ENCODE data around the gene GNG7. TPM values are rescaled to one million over a fixed set of nuclear protein-coding genes. Genes with fewer than 3 reads are reported as not detected.

Gene GNG7
- total RNA-seq, 1 donor from 2014 or later: 1.8 TPM

- H3K9me3 Mint-ChIP-seq (ENCODE audit: unreplicated experiment): peaks cover 2% of the 10 kb centered on the region
- Histone ChIP-seq H3K9me3 (ENCODE audit: insufficient read depth, low read depth, low read length) (no peaks in the 10 kb centered on the region), H3K27ac (ENCODE audit: low read depth, low read length) (no peak overlapping the region), H3K79me2 (ENCODE audit: insufficient read depth, low read length) (no peaks in the 10 kb centered on the region), H3K9ac (ENCODE audit: low read length) (no peak overlapping the region), H3K27me3 (ENCODE audit: insufficient read depth, low read length) (peaks cover 5% of the 10 kb centered on the region), H3K4me1 (ENCODE audit: insufficient read depth, low read length) (no peaks in the 10 kb centered on the region), H3K4me3 (ENCODE audit: insufficient read depth, low read depth, low read length) (no peak overlapping the region), H3K36me3 (ENCODE audit: insufficient read depth, low read length) (no peaks in the 10 kb centered on the region), H2AFZ (ENCODE audit: low read depth, low read length) (no peak overlapping the region), H3K4me2 (ENCODE audit: low read length) (no peak overlapping the region), H4K20me1 (ENCODE audit: insufficient read depth, low read length) (no peaks in the 10 kb centered on the region)
- no peak for FAIRE-seq
- H3K27me3 Mint-ChIP-seq (ENCODE audit: low read depth, unreplicated experiment): peaks cover 11% of the 10 kb centered on the region
- H3K4me1 Mint-ChIP-seq (ENCODE audit: low read depth, unreplicated experiment): no peaks in the 10 kb centered on the region
- no peaks in the 10 kb centered on the region for H3K36me3 Mint-ChIP-seq (ENCODE audit: low read depth, unreplicated experiment)
- DNase-seq (ENCODE audit: low read depth): no peak
- H3K27ac Mint-ChIP-seq (ENCODE audit: unreplicated experiment): no peak overlapping the region
- H3K4me3 Mint-ChIP-seq (ENCODE audit: unreplicated experiment): no peak overlapping the region
- TF ChIP-seq EZH2 (IDR thresholded peaks at IDR 0.05; ENCODE audit: insufficient read depth, low read length) (no peak), CTCF (IDR thresholded peaks at IDR 0.05; ENCODE audit: insufficient read depth, low read depth, low read length) (no peak)
These were observed 37.4 kb downstream of the GNG7 start for GRCh38 chr19:2665103-2665502.

- DNase-seq (ENCODE audit: low read depth): no peak
- Histone ChIP-seq H3K4me2 (ENCODE audit: low read length) (no peak overlapping the region), H3K4me1 (ENCODE audit: insufficient read depth, low read length) (no peaks in the 10 kb centered on the region), H4K20me1 (ENCODE audit: insufficient read depth, low read length) (no peaks in the 10 kb centered on the region), H3K9ac (ENCODE audit: low read length) (no peak overlapping the region), H3K36me3 (ENCODE audit: insufficient read depth, low read length) (no peaks in the 10 kb centered on the region), H3K27me3 (ENCODE audit: insufficient read depth, low read length) (peaks cover 5% of the 10 kb centered on the region), H2AFZ (ENCODE audit: low read depth, low read length) (no peak overlapping the region), H3K4me3 (ENCODE audit: insufficient read depth, low read depth, low read length) (no peak overlapping the region), H3K79me2 (ENCODE audit: insufficient read depth, low read length) (no peaks in the 10 kb centered on the region), H3K27ac (ENCODE audit: low read depth, low read length) (no peak overlapping the region), H3K9me3 (ENCODE audit: insufficient read depth, low read depth, low read length) (no peaks in the 10 kb centered on the region)
- H3K4me3 Mint-ChIP-seq (ENCODE audit: unreplicated experiment): no peak overlapping the region
- FAIRE-seq: no peak
- no peaks in the 10 kb centered on the region for H3K36me3 Mint-ChIP-seq (ENCODE audit: low read depth, unreplicated experiment)
- TF ChIP-seq CTCF (IDR thresholded peaks at IDR 0.05; ENCODE audit: insufficient read depth, low read depth, low read length) (no peak), EZH2 (IDR thresholded peaks at IDR 0.05; ENCODE audit: insufficient read depth, low read length) (no peak)
- H3K4me1 Mint-ChIP-seq (ENCODE audit: low read depth, unreplicated experiment): no peaks in the 10 kb centered on the region
- no peak overlapping the region for H3K27ac Mint-ChIP-seq (ENCODE audit: unreplicated experiment)
- peaks cover 14% of the 10 kb centered on the region for H3K27me3 Mint-ChIP-seq (ENCODE audit: low read depth, unreplicated experiment)
- peaks cover 2% of the 10 kb centered on the region for H3K9me3 Mint-ChIP-seq (ENCODE audit: unreplicated experiment)
These were observed 38.4 kb downstream of the GNG7 start for GRCh38 chr19:2663920-2664571.

GRCh38 chr19:2661615-2662014, 40.9 kb downstream of the GNG7 start:
- no peaks in the 10 kb centered on the region for H3K36me3 Mint-ChIP-seq (ENCODE audit: low read depth, unreplicated experiment)
- Histone ChIP-seq H3K36me3 (ENCODE audit: insufficient read depth, low read length) (no peaks in the 10 kb centered on the region), H3K4me2 (ENCODE audit: low read length) (no peak overlapping the region), H3K4me1 (ENCODE audit: insufficient read depth, low read length) (no peaks in the 10 kb centered on the region), H3K4me3 (ENCODE audit: insufficient read depth, low read depth, low read length) (no peak overlapping the region), H3K9me3 (ENCODE audit: insufficient read depth, low read depth, low read length) (no peaks in the 10 kb centered on the region), H4K20me1 (ENCODE audit: insufficient read depth, low read length) (no peaks in the 10 kb centered on the region), H3K9ac (ENCODE audit: low read length) (no peak overlapping the region), H3K27me3 (ENCODE audit: insufficient read depth, low read length) (no peaks in the 10 kb centered on the region), H3K79me2 (ENCODE audit: insufficient read depth, low read length) (no peaks in the 10 kb centered on the region), H2AFZ (ENCODE audit: low read depth, low read length) (no peak overlapping the region), H3K27ac (ENCODE audit: low read depth, low read length) (no peak overlapping the region)
- FAIRE-seq: no peak
- H3K27me3 Mint-ChIP-seq (ENCODE audit: low read depth, unreplicated experiment): peaks cover 18% of the 10 kb centered on the region
- TF ChIP-seq EZH2 (IDR thresholded peaks at IDR 0.05; ENCODE audit: insufficient read depth, low read length) (no peak), CTCF (IDR thresholded peaks at IDR 0.05; ENCODE audit: insufficient read depth, low read depth, low read length) (no peak)
- DNase-seq (ENCODE audit: low read depth): no peak
- H3K9me3 Mint-ChIP-seq (ENCODE audit: unreplicated experiment): peaks cover 2% of the 10 kb centered on the region
- no peak overlapping the region for H3K4me3 Mint-ChIP-seq (ENCODE audit: unreplicated experiment)
- no peaks in the 10 kb centered on the region for H3K4me1 Mint-ChIP-seq (ENCODE audit: low read depth, unreplicated experiment)
- no peak overlapping the region for H3K27ac Mint-ChIP-seq (ENCODE audit: unreplicated experiment)

Measured in astrocyte (in vitro differentiated cells and primary cell).